C4-2B (cell line): ENCODE data around the gene NKPD1.

Experiments used
- H3K27ac ChIP-seq: fragments of 450-650 bp; 2 replicates; pipeline ENCODE4 v1.5.1; 2017
- ZFX ChIP-seq: fragments of 450-650 bp; IDR thresholded peaks from 2 replicates; pipeline ENCODE4 v1.6.1; 2017
- TF ChIP-seq, protein P1 (sequence below): fragments of 450-650 bp; conservative IDR thresholded peaks from 2 replicates; pipeline ENCODE4 v1.5.1; 2017; ENCODE audit warnings: mild to moderate bottlenecking

Gene NKPD1

DNA sequence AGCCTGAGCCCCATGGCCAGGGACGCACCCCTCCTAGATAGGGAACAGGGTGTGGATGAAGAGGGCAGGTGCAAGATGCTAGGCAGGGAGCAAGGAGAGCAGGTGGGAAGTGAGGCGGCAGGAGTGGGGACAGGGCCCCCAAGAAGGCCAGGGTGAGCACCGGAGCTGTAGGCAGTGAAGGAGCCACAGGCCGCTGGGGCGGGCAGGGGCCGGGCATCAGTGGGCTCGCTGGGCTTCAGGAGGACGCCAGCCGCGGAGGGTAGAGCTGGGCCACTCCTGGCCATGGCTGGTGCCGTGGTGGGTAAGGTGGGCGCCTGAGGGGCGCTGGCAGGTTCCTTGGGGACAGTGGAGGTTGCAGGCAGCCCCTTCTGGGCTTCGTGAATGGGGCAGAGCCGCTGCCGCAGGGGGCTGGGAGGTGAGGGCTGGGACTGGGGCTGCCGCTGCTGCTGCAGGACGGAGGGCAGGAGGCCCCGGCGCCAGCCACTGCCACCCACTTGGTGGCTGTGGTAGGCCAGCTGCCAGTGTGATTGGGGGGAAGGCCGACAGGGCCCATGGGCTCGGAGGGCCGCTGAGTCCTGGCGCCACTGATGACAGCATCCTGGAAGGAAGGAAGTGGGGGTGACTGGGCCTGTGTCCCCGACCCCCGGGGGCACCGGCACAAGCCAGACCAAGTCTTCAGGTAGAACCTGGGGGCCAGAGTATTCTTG is 2.1 kb downstream of the NKPD1 start:
- H3K27ac ChIP-seq = no peak overlapping the region
- TF ChIP-seq ZFX = no peak
- TF ChIP-seq, protein P1, sequence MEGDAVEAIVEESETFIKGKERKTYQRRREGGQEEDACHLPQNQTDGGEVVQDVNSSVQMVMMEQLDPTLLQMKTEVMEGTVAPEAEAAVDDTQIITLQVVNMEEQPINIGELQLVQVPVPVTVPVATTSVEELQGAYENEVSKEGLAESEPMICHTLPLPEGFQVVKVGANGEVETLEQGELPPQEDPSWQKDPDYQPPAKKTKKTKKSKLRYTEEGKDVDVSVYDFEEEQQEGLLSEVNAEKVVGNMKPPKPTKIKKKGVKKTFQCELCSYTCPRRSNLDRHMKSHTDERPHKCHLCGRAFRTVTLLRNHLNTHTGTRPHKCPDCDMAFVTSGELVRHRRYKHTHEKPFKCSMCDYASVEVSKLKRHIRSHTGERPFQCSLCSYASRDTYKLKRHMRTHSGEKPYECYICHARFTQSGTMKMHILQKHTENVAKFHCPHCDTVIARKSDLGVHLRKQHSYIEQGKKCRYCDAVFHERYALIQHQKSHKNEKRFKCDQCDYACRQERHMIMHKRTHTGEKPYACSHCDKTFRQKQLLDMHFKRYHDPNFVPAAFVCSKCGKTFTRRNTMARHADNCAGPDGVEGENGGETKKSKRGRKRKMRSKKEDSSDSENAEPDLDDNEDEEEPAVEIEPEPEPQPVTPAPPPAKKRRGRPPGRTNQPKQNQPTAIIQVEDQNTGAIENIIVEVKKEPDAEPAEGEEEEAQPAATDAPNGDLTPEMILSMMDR = no peak

DNA sequence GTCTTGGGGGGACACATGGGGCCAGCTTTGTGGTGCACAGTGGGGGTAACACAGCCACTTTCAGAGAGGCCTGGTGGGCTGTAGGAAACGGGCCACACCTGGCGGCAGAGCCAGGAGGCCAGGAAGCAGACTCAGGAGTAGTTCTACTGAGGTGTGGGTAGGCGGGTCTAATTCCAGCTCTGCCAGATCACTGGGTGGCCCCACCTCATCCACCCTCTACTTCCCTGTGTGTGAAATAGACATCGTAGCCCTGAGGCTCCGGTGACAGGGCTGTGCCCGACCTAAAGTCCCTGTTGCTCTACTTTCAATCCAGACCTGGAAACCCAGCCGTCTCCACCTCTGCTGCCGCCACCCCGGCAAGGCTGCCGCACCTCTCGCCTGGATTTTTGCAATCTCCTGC is 4.0 kb downstream of the NKPD1 start:
- no peak for TF ChIP-seq ZFX
- TF ChIP-seq, protein P1 = no peak

DNA sequence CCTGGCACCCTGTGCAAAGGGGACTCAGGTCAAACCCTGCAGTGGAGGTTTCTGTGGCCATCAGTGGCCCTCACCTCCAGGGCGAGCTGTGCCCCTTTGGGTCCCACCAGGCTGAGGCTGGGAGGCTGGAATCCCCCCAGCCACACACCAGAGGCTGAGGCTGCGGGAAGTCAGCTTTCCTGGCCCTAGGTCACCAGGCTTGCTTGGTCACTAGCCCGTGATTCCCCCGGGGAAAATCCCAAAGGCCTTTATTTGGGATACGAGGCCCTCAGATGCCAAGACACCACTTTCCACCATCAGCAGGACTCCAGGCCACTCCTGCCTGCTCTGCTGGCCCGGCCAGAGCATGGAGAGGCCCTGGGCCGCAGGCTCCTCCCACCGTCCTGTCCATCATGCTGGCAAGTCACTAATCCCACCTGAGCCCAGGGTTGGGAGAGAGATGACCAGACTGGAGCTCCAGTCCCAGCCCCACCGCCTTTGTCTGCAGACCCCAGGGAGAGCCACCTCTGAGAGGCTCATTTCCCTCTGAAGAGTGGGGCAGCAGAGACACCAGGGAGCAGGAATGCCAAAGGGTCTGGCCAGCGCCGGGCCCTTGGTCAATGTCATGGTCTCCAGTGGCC is 4.7 kb downstream of the NKPD1 start:
- H3K27ac ChIP-seq = no peak overlapping the region
- TF ChIP-seq, protein P1 = no peak
- TF ChIP-seq ZFX = no peak

More for the DNA sequence above, 4.0 kb downstream of the NKPD1 start:
- no peak overlapping the region for H3K27ac ChIP-seq

DNA sequence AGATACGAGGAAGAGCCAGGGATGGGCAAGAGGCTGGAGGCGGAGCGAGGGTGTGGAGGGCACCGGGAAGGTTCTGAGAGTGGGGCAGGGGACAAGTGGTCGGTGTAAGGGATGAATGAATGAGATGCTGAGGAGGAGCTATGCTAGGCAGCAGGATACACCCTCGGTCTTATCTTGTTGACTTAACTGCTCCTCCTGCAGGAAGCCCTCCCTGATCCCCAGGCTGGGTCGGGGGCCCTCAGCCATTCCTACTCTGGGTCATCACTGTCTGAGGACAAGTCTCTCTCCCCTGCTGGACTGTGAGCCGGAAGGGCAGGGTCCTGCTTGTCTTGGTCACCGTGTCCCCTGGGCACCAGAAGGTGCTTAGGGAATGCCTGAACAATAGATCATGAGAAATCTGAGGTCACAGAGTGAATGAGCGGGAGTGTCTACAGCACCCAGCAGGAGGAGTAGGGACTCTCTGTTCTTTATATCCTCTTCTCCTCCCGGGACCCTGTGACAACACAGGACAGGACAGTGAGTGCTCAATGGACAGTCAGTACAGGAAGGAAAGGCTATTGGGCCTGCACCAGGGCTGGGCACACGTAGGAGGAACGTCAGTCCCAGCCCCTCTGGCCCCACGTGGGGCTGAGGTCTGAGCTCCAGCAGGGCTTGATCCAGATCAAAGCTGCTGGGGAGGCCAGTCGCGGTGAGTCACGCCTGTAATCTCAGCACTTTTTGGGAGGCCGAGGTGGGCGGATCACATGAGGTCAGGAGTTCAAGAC is 6.5 kb downstream of the NKPD1 start:
- H3K27ac ChIP-seq = no peak overlapping the region
- TF ChIP-seq, protein P1 = no peak
- TF ChIP-seq ZFX = no peak

DNA sequence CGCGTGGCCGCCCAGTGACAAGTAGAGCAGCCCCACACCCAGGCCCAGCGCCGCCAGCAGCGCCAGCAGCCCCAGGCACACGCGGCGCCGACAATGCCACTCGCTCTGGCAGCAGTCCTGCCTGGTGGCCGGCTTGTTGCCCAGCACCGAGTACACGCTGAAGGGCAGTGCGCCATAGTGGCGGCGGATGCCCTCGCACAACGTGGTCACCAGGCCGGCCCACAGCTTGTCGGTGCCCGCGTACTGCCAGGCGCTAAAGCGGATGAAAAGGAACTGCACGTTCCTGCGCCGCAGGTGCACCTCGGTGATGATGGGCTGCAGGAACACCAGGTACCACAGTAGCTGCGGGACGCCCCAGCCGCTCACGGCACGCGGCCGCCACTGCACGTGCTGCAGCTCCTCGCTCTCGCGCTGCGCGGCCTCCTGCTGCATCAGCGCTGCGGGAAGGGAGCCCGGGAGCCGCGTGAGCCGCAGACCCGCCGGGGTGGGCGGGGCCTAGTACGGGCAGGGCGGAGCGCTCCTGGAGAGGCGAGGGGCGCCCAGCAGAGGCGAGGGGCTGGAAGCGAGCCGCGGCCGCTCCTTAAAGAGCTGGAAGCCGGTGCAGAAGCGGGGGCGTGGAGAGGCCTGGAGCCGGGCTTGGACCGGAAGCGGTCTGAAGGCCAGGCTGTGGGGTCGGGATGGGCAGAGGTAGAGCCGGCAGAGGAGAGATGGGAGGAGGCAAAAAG is 7.3 kb downstream of the NKPD1 start:
- H3K27ac ChIP-seq = no peak overlapping the region
- TF ChIP-seq, protein P1 = no peak
- no peak for TF ChIP-seq ZFX

DNA sequence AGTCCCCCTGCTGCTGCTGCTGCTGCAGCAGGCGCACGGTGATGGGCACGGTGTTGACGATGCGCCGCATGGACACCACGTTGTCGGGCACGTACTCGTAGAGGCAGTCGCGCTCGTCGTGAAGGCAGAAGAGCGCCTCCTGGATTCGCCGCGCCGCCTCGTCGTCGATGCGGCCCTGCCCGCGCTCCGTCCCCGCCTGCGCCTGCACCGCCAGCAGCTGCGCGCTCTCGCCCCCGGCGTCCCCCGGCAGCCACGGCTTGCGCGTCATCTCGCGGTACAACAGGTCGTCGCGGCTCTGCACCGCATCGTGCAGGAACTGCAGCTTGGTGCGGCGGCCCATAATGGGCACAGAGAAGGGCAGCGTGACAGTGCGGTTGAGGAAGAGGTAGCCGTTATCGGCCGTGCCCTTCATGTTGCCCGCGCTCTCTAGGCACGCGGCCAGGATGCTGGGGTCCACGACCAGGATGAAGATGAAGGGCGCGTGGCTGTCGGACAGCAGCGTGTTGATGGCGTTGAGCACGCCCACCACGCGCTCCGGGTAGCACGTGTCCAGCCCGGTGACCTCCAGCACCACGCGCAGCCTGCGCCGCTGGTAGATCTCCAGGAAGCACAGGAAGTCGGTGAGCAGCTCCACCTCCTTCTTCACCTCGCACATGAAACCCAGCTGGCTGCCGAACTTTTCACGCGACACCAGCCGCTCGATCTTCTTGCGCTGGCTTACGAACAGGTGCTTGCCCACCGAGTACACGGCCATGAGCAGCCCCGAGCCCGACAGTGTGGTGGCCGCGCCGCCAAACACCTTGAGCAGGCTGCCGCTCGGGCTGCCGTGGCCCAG is 8.1 kb downstream of the NKPD1 start:
- no peak for TF ChIP-seq ZFX
- TF ChIP-seq, protein P1 = no peak
- H3K27ac ChIP-seq = no peak overlapping the region
